Liver (tissue), 10 donors: ENCODE measurements around the gene U2AF2. TPM values are rescaled to one million over a fixed set of nuclear protein-coding genes. Genes with fewer than 3 reads are reported as not detected.

Experiments used
- DNase-seq: peaks from one replicate; pipeline ENCODE4 v3.0.0-alpha.2; 2017; ENCODE audit warnings: low spot score
- H3K27ac ChIP-seq, 2 donors: one replicate each; pipeline ENCODE4 v1.7.0; 2013; ENCODE audit warnings: inconsistent platforms in 2 of 2, low read length in 2 of 2, control low read depth in 1 of 2, low read depth in 1 of 2, mild to moderate bottlenecking in 1 of 2
- H3K27me3 ChIP-seq, 4 donors: one replicate each; pipeline versions ENCODE4 v1.6.1 to v1.7.0; 2013; ENCODE audit warnings: low read length in 3 of 4, inconsistent platforms in 1 of 4, mild to moderate bottlenecking in 1 of 4, moderate library complexity in 1 of 4; ENCODE audit not compliant: control insufficient read depth in 4 of 4, insufficient read depth in 4 of 4
- H3K36me3 ChIP-seq, 4 donors: one replicate each; pipeline versions ENCODE4 v1.6.1 to v1.7.0; 2013; ENCODE audit warnings: low read length in 3 of 4, mild to moderate bottlenecking in 3 of 4, low read depth in 1 of 4, moderate library complexity in 1 of 4; ENCODE audit not compliant: control insufficient read depth in 4 of 4, insufficient read depth in 3 of 4
- H3K4me1 ChIP-seq, 4 donors: one replicate each; pipeline versions ENCODE4 v1.6.1 to v1.7.0; 2013; ENCODE audit warnings: low read length in 3 of 4, mild to moderate bottlenecking in 3 of 4, moderate library complexity in 1 of 4; ENCODE audit not compliant: control insufficient read depth in 4 of 4, insufficient read depth in 4 of 4
- H3K4me3 ChIP-seq, 3 donors: one replicate each; pipeline versions ENCODE4 v1.6.1 to v1.7.0; 2013; ENCODE audit warnings: low read length in 3 of 3, control low read depth in 1 of 3, low read depth in 1 of 3, mild to moderate bottlenecking in 1 of 3
- H3K9ac ChIP-seq, 2 donors: one replicate each; pipeline ENCODE4 v1.7.0; 2013; ENCODE audit warnings: low read length in 2 of 2, mild to moderate bottlenecking in 2 of 2, moderate library complexity in 2 of 2, control low read depth in 1 of 2, low read depth in 1 of 2
- H3K9me3 ChIP-seq, 4 donors: one replicate each; pipeline versions ENCODE4 v1.6.1 to v1.7.0; 2013; ENCODE audit warnings: low read length in 3 of 4; ENCODE audit not compliant: control insufficient read depth in 4 of 4
- EGR1 ChIP-seq, 2 donors: IDR thresholded peaks; 2 replicates each; pipeline ENCODE4 v1.6.1; 2016 to 2018; ENCODE audit warnings: antibody characterized with exemption in 2 of 2, low read depth in 2 of 2
- FOXA1 ChIP-seq: IDR thresholded peaks from 2 replicates; pipeline ENCODE4 v1.6.1; 2016; ENCODE audit warnings: antibody characterized with exemption
- FOXA2 ChIP-seq: IDR thresholded peaks from 2 replicates; pipeline ENCODE4 v1.6.1; 2016; ENCODE audit warnings: antibody characterized with exemption
- GABPA ChIP-seq, 2 donors: IDR thresholded peaks in 1 of 2; conservative IDR thresholded peaks in 1 of 2; 2 replicates each; pipeline ENCODE4 v1.6.1; 2016; ENCODE audit warnings: antibody characterized with exemption in 2 of 2, mild to moderate bottlenecking in 1 of 2, moderate library complexity in 1 of 2
- NR2F2 ChIP-seq: IDR thresholded peaks from 2 replicates; pipeline ENCODE4 v1.6.1; 2016; ENCODE audit warnings: antibody characterized with exemption
- RAD21 ChIP-seq, 2 donors: IDR thresholded peaks; 2 replicates each; pipeline ENCODE4 v1.6.1; 2016; ENCODE audit warnings: antibody characterized with exemption in 2 of 2, mild to moderate bottlenecking in 2 of 2
- SP1 ChIP-seq: IDR thresholded peaks from 2 replicates; pipeline ENCODE4 v1.6.1; 2018; ENCODE audit warnings: antibody characterized with exemption, mild to moderate bottlenecking
- TAF1 ChIP-seq: conservative IDR thresholded peaks from 2 replicates; pipeline ENCODE4 v1.6.1; 2016; ENCODE audit warnings: antibody characterized with exemption, mild to moderate bottlenecking
- YY1 ChIP-seq: IDR thresholded peaks from 2 replicates; pipeline ENCODE4 v1.6.1; 2016; ENCODE audit warnings: antibody characterized with exemption, mild to moderate bottlenecking
- WGBS: extraction: QIAGEN DNeasy Blood & Tissue Kit; methylation state at CpG from one replicate; pipeline ENCODE4 v1.1.7; 2013; 5-methylcytosine and 5-hydroxymethylcytosine counted together
- polyA plus RNA-seq, 2 donors: library from polyadenylated mRNA; stranded (reverse) in 1 of 2; unstranded in 1 of 2; fragments of 200-250 nt in 1 of 2; fragments of >200 nt in 1 of 2; fragmentation: Nextera tagmentation in 1 of 2; extraction: Ambion mirVana in 1 of 2; gene quantifications; one replicate each; pipeline versions ENCODE4 v1.2.1 to v1.2.3, GENCODE V29; 2013 to 2015
- small RNA-seq: library from RNA; depleted of rRNA; stranded (forward); fragments of <200 nt; gene quantifications from one replicate; pipeline ENCODE3, GENCODE V24; 2014
- total RNA-seq, 2 donors: library from RNA; depleted of rRNA; stranded (reverse); fragments of >200 nt; gene quantifications; one replicate each; pipeline ENCODE4 v1.2.3, GENCODE V29; 2014
- TF ChIP-seq, protein P1 (sequence below): fragments of 150-350 bp; IDR thresholded peaks from 2 replicates; pipeline ENCODE4 v1.5.1; 2017; ENCODE audit warnings: improper control_type of control experiment, low read depth, low read length; ENCODE audit not compliant: missing input control
- TF ChIP-seq, protein P2 (sequence below): IDR thresholded peaks from 2 replicates; pipeline ENCODE4 v1.6.1; 2016; ENCODE audit warnings: antibody characterized with exemption
- TF ChIP-seq, protein P3 (sequence below): IDR thresholded peaks from 2 replicates; pipeline ENCODE4 v1.6.1; 2016; ENCODE audit warnings: antibody characterized with exemption, mild to moderate bottlenecking
- TF ChIP-seq, protein P4 (sequence below): IDR thresholded peaks from 2 replicates; pipeline ENCODE4 v1.6.1; 2016; ENCODE audit warnings: antibody characterized with exemption
- donor health status: healthy.
- donor health status: healthy.
- donor health status: healthy.
- donor health status: healthy.
- donor health status: healthy.

U2AF2 gene
- total and polyA plus RNA-seq, 4 donors = 8.6 to 66.6 (median 51.2) TPM

DNA sequence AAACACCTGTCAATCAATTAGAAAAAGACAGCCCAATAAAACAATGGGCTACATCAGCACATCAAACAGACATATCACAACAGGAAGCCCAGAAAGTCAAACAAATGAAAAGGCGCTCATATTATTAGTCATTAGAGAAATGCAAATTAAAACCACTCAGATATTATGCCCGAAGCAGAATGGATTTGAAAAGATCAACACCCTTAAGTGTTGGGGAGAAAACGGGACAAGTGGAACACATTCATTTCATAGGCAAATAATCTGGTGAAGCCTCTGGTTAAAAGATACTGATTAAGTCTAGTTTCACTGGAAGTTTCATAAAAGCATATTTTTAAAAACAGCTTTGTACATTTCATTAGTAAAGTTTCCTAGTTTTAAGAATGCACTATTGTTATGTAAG is 66.0 kb downstream of the U2AF2 start:
- WGBS = 82% methylated on average over 3 of the region's 3 CpGs
- no peak overlapping the region for H3K4me3 ChIP-seq
- H3K27ac ChIP-seq = no peak overlapping the region
- TF ChIP-seq, protein P1, sequence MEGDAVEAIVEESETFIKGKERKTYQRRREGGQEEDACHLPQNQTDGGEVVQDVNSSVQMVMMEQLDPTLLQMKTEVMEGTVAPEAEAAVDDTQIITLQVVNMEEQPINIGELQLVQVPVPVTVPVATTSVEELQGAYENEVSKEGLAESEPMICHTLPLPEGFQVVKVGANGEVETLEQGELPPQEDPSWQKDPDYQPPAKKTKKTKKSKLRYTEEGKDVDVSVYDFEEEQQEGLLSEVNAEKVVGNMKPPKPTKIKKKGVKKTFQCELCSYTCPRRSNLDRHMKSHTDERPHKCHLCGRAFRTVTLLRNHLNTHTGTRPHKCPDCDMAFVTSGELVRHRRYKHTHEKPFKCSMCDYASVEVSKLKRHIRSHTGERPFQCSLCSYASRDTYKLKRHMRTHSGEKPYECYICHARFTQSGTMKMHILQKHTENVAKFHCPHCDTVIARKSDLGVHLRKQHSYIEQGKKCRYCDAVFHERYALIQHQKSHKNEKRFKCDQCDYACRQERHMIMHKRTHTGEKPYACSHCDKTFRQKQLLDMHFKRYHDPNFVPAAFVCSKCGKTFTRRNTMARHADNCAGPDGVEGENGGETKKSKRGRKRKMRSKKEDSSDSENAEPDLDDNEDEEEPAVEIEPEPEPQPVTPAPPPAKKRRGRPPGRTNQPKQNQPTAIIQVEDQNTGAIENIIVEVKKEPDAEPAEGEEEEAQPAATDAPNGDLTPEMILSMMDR = no peak
- no peak for TF ChIP-seq NR2F2
- TF ChIP-seq, protein P2, sequence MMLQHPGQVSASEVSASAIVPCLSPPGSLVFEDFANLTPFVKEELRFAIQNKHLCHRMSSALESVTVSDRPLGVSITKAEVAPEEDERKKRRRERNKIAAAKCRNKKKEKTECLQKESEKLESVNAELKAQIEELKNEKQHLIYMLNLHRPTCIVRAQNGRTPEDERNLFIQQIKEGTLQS = no peak
- TF ChIP-seq EGR1 (IDR thresholded peaks at IDR 0.05; ENCODE audit: low read depth in 2 of 2) = no peak
- no peak for TF ChIP-seq FOXA2
- no peak for TF ChIP-seq SP1
- TF ChIP-seq RAD21 (IDR thresholded peaks at IDR 0.05) = no peak
- TF ChIP-seq, protein P3, sequence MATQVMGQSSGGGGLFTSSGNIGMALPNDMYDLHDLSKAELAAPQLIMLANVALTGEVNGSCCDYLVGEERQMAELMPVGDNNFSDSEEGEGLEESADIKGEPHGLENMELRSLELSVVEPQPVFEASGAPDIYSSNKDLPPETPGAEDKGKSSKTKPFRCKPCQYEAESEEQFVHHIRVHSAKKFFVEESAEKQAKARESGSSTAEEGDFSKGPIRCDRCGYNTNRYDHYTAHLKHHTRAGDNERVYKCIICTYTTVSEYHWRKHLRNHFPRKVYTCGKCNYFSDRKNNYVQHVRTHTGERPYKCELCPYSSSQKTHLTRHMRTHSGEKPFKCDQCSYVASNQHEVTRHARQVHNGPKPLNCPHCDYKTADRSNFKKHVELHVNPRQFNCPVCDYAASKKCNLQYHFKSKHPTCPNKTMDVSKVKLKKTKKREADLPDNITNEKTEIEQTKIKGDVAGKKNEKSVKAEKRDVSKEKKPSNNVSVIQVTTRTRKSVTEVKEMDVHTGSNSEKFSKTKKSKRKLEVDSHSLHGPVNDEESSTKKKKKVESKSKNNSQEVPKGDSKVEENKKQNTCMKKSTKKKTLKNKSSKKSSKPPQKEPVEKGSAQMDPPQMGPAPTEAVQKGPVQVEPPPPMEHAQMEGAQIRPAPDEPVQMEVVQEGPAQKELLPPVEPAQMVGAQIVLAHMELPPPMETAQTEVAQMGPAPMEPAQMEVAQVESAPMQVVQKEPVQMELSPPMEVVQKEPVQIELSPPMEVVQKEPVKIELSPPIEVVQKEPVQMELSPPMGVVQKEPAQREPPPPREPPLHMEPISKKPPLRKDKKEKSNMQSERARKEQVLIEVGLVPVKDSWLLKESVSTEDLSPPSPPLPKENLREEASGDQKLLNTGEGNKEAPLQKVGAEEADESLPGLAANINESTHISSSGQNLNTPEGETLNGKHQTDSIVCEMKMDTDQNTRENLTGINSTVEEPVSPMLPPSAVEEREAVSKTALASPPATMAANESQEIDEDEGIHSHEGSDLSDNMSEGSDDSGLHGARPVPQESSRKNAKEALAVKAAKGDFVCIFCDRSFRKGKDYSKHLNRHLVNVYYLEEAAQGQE = no peak
- TF ChIP-seq YY1 = no peak
- no peak for TF ChIP-seq GABPA (IDR thresholded peaks at IDR 0.05 in 1 of 2, conservative IDR thresholded peaks at IDR 0.05 in 1 of 2)
- no peak for TF ChIP-seq TAF1
- H3K27me3 ChIP-seq = peaks cover 0 to 4% (median 2%) of the 10 kb centered on the region in 4 donors
- no peak overlapping the region for H3K9ac ChIP-seq
- DNase-seq = no peak
- no peaks in the 10 kb centered on the region for H3K36me3 ChIP-seq
- no peaks in the 10 kb centered on the region for H3K4me1 ChIP-seq
- H3K9me3 ChIP-seq = peaks cover 0 to 4% (median 1%) of the 10 kb centered on the region in 4 donors

DNA sequence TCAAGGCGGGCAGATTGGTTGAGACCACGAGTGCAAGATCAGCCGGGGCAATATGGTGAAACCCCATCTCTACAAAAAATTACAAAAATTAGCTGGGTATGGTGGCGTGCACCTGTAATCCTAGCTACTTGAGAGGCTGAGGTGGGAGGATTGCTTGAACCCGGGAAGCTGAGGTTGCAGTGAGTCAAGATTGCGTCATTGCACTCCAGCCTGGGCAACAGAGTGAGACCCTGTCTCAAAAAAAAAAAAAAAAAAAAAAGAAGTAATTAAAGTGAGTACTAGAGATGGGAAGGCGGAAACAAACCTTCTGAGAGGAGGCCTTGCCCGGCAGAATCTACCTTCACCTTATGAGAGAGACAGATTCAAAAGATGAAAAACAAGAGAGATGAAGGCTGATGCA is 68.7 kb downstream of the U2AF2 start:
- WGBS = 87% methylated on average over 8 of the region's 8 CpGs
- H3K27me3 ChIP-seq = peaks cover 0 to 4% (median 0%) of the 10 kb centered on the region in 4 donors
- TF ChIP-seq FOXA2 (no peak), FOXA1 (no peak), NR2F2 (no peak), EGR1 (IDR thresholded peaks at IDR 0.05; ENCODE audit: low read depth in 2 of 2) (no peak)
- TF ChIP-seq, protein P2 = no peak
- TF ChIP-seq, protein P1 = no peak
- TF ChIP-seq, protein P4, sequence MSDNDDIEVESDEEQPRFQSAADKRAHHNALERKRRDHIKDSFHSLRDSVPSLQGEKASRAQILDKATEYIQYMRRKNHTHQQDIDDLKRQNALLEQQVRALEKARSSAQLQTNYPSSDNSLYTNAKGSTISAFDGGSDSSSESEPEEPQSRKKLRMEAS = no peak
- no peak overlapping the region for H3K27ac ChIP-seq
- peaks cover 0 to 4% (median 1%) of the 10 kb centered on the region in 4 donors for H3K9me3 ChIP-seq
- no peak for DNase-seq
- no peaks in the 10 kb centered on the region for H3K4me1 ChIP-seq
- no peaks in the 10 kb centered on the region for H3K36me3 ChIP-seq
- H3K9ac ChIP-seq = no peak overlapping the region
- no peak overlapping the region for H3K4me3 ChIP-seq

Small RNA genes lying within 50 kb of the gene (small RNA-seq; reads per million reads assigned to genes)
- gene AC010525.2 = not detected

Other genes with a start within 250 kb of the U2AF2 start
- gene UBE2S, start 247.2 kb upstream of the U2AF2 start, total RNA-seq = 10 to 100 TPM in 1 of 2 donors, 1 to 10 TPM in 1; 5.2 to 95.2 TPM
- gene UBE2S, start 247.2 kb upstream of the U2AF2 start, polyA plus RNA-seq = 1 to 10 TPM; 6.7 to 6.9 TPM
- 1 to 10 TPM in 1 of 2 donors, not detected in 1; 1.6 TPM for gene SHISA7, start 211.7 kb upstream of the U2AF2 start, total RNA-seq
- gene SHISA7, start 211.7 kb upstream of the U2AF2 start, polyA plus RNA-seq = not detected
- gene ISOC2, start 193.4 kb upstream of the U2AF2 start, total RNA-seq = 100 to 1,000 TPM in 1 of 2 donors, 10 to 100 TPM in 1; 49.1 to 101 TPM
- 100 to 1,000 TPM; 136 to 181 TPM for gene ISOC2, start 193.4 kb upstream of the U2AF2 start, polyA plus RNA-seq
- gene C19orf85, start 190.3 kb upstream of the U2AF2 start, total RNA-seq = not detected
- not detected for gene C19orf85, start 190.3 kb upstream of the U2AF2 start, polyA plus RNA-seq
- 1 to 10 TPM; 1.1 to 1.9 TPM for gene ZNF628, start 178.4 kb upstream of the U2AF2 start, total RNA-seq
- gene ZNF628, start 178.4 kb upstream of the U2AF2 start, polyA plus RNA-seq = 1 to 10 TPM in 1 of 2 donors, under 1 TPM in 1; 0.99 to 4.4 TPM
- 1 to 10 TPM; 1.4 to 3.7 TPM for gene NAT14, start 169.8 kb upstream of the U2AF2 start, total RNA-seq
- 1 to 10 TPM; 2.6 to 3.5 TPM for gene NAT14, start 169.8 kb upstream of the U2AF2 start, polyA plus RNA-seq
- gene SSC5D, start 166.6 kb upstream of the U2AF2 start, total RNA-seq = under 1 TPM; 0.19 to 0.84 TPM
- 1 to 10 TPM in 1 of 2 donors, under 1 TPM in 1; 0.08 to 1.0 TPM for gene SSC5D, start 166.6 kb upstream of the U2AF2 start, polyA plus RNA-seq
- not detected for gene SBK2, start 117.9 kb upstream of the U2AF2 start, total RNA-seq
- not detected for gene SBK2, start 117.9 kb upstream of the U2AF2 start, polyA plus RNA-seq
- gene SBK3, start 109.5 kb upstream of the U2AF2 start, total RNA-seq = not detected
- gene SBK3, start 109.5 kb upstream of the U2AF2 start, polyA plus RNA-seq = under 1 TPM in 1 of 2 donors, not detected in 1; 0.03 TPM
- gene ZNF579, start 74.2 kb upstream of the U2AF2 start, total RNA-seq = under 1 TPM; 0.92 to 0.93 TPM
- gene ZNF579, start 74.2 kb upstream of the U2AF2 start, polyA plus RNA-seq = 1 to 10 TPM; 1.4 to 3.3 TPM
- gene FIZ1, start 55.5 kb upstream of the U2AF2 start, total RNA-seq = 1 to 10 TPM; 2.2 to 2.3 TPM
- 1 to 10 TPM; 1.1 to 4.3 TPM for gene FIZ1, start 55.5 kb upstream of the U2AF2 start, polyA plus RNA-seq
- gene ZNF524, start 54.7 kb upstream of the U2AF2 start, total RNA-seq = 1 to 10 TPM; 6.7 to 8.8 TPM
- gene ZNF524, start 54.7 kb upstream of the U2AF2 start, polyA plus RNA-seq = 10 to 100 TPM; 11.5 to 12.3 TPM
- gene ZNF865, start 49.4 kb upstream of the U2AF2 start, total RNA-seq = 1 to 10 TPM; 1.4 to 1.8 TPM
- gene ZNF865, start 49.4 kb upstream of the U2AF2 start, polyA plus RNA-seq = 1 to 10 TPM in 1 of 2 donors, under 1 TPM in 1; 0.38 to 3.1 TPM
- gene ZNF784, start 30.5 kb upstream of the U2AF2 start, total RNA-seq = 1 to 10 TPM; 3.9 to 6.0 TPM
- gene ZNF784, start 30.5 kb upstream of the U2AF2 start, polyA plus RNA-seq = 1 to 10 TPM in 1 of 2 donors, under 1 TPM in 1; 0.79 to 3.6 TPM
- gene ZNF580, start 14.0 kb upstream of the U2AF2 start, total RNA-seq = 1 to 10 TPM; 2.6 to 5.0 TPM
- 1 to 10 TPM; 5.1 to 5.2 TPM for gene ZNF580, start 14.0 kb upstream of the U2AF2 start, polyA plus RNA-seq
- gene ZNF581, start 11.4 kb upstream of the U2AF2 start, total RNA-seq = 1 to 10 TPM; 2.1 to 7.3 TPM
- 1 to 10 TPM; 4.8 to 5.6 TPM for gene ZNF581, start 11.4 kb upstream of the U2AF2 start, polyA plus RNA-seq
- gene CCDC106, start 6.8 kb upstream of the U2AF2 start, total RNA-seq = 1 to 10 TPM; 3.6 to 5.6 TPM
- 10 to 100 TPM in 1 of 2 donors, 1 to 10 TPM in 1; 6.1 to 13.5 TPM for gene CCDC106, start 6.8 kb upstream of the U2AF2 start, polyA plus RNA-seq
- 100 to 1,000 TPM in 1 of 2 donors, 10 to 100 TPM in 1; 49.0 to 107 TPM for gene EPN1, start 20.2 kb downstream of the U2AF2 start, total RNA-seq
- 100 to 1,000 TPM in 1 of 2 donors, 10 to 100 TPM in 1; 18.6 to 117 TPM for gene EPN1, start 20.2 kb downstream of the U2AF2 start, polyA plus RNA-seq
- gene NLRP9, start 83.4 kb downstream of the U2AF2 start, total RNA-seq = not detected
- not detected for gene NLRP9, start 83.4 kb downstream of the U2AF2 start, polyA plus RNA-seq
- gene RFPL4A, start 104.1 kb downstream of the U2AF2 start, total RNA-seq = not detected
- gene RFPL4A, start 104.1 kb downstream of the U2AF2 start, polyA plus RNA-seq = under 1 TPM; 0.12 to 0.82 TPM
- under 1 TPM in 1 of 2 donors, not detected in 1; 0.33 TPM for gene RFPL4AL1, start 114.1 kb downstream of the U2AF2 start, total RNA-seq
- gene RFPL4AL1, start 114.1 kb downstream of the U2AF2 start, polyA plus RNA-seq = under 1 TPM in 1 of 2 donors, not detected in 1; 0.13 TPM
- gene NLRP11, start 177.0 kb downstream of the U2AF2 start, total RNA-seq = under 1 TPM in 1 of 2 donors, not detected in 1; 0.33 TPM
- under 1 TPM in 1 of 2 donors, not detected in 1; 0.28 TPM for gene NLRP11, start 177.0 kb downstream of the U2AF2 start, polyA plus RNA-seq
- not detected for gene NLRP4, start 181.5 kb downstream of the U2AF2 start, total RNA-seq
- not detected for gene NLRP4, start 181.5 kb downstream of the U2AF2 start, polyA plus RNA-seq